ENCODE measurements around the gene LIG1.
A peak's percentile ranks its signal among the peaks of the same experiment; 100 is the strongest.

The LIG1 gene

GRCh38 chr19:48117515-48118130, 52.5 kb downstream of the LIG1 start:
- Histone ChIP-seq H3K9ac (ENCODE audit: low read depth, low read length) (no peak overlapping the region), H3K36me3 (ENCODE audit: insufficient read depth, low read depth, low read length) (peaks cover 71% of the 10 kb centered on the region), H3K4me1 (ENCODE audit: insufficient read depth, low read length) (no peaks in the 10 kb centered on the region), H3K4me3 (ENCODE audit: low read length) (no peak overlapping the region), H3K27me3 (ENCODE audit: insufficient read depth, low read length) (no peaks in the 10 kb centered on the region), H3K9me3 (ENCODE audit: insufficient read depth, low read depth, low read length) (no peaks in the 10 kb centered on the region), H3K27ac (ENCODE audit: low read length) (no peak overlapping the region)

- peaks cover 32% of the 10 kb centered on the region for H3K36me3 ChIP-seq (ENCODE audit: insufficient read depth, low read depth, low read length)
- no peaks in the 10 kb centered on the region for H3K9me3 ChIP-seq (ENCODE audit: insufficient read depth, low read depth, low read length)
- no peak overlapping the region for H3K4me3 ChIP-seq (ENCODE audit: low read length)
- no peaks in the 10 kb centered on the region; the same call in 1 of the 2 replicates for H3K4me1 ChIP-seq (ENCODE audit: insufficient read depth, low read length)
- peaks cover 2% of the 10 kb centered on the region; the same call in 1 of the 2 replicates for H3K27me3 ChIP-seq (ENCODE audit: insufficient read depth, low read length)
- H3K9ac ChIP-seq (ENCODE audit: low read depth, low read length) = no peak overlapping the region
- H3K27ac ChIP-seq (ENCODE audit: low read length) = no peak overlapping the region
These were observed 56.8 kb downstream of the LIG1 start for GRCh38 chr19:48113190-48113917.

- Histone ChIP-seq H3K27ac (ENCODE audit: low read length) (no peak overlapping the region), H3K4me3 (ENCODE audit: low read length) (no peak overlapping the region), H3K27me3 (ENCODE audit: insufficient read depth, low read length) (peaks cover 7% of the 10 kb centered on the region; the same call in 1 of the 2 replicates), H3K4me1 (ENCODE audit: insufficient read depth, low read length) (no peaks in the 10 kb centered on the region; the same call in 1 of the 2 replicates), H3K9me3 (ENCODE audit: insufficient read depth, low read depth, low read length) (no peaks in the 10 kb centered on the region), H3K9ac (ENCODE audit: low read depth, low read length) (no peak overlapping the region), H3K36me3 (ENCODE audit: insufficient read depth, low read depth, low read length) (peaks cover 17% of the 10 kb centered on the region)
These were observed 58.9 kb downstream of the LIG1 start for GRCh38 chr19:48111280-48111679.

GRCh38 chr19:48110350-48110966, 59.7 kb downstream of the LIG1 start, which contains the start of gene PLA2G4C:
TSS of gene PLA2G4C (minus strand) at chr19:48110817. CDS start at chr19:48106529, 4,288 bp downstream.
- peaks cover 11% of the 10 kb centered on the region for H3K36me3 ChIP-seq (ENCODE audit: insufficient read depth, low read depth, low read length)
- peak within 1 kb of the TSS; percentile 83; the same call in 1 of the 2 replicates for H3K9ac ChIP-seq (ENCODE audit: low read depth, low read length)
- H3K9me3 ChIP-seq (ENCODE audit: insufficient read depth, low read depth, low read length) = no peaks in the 10 kb centered on the region
- H3K27me3 ChIP-seq (ENCODE audit: insufficient read depth, low read length) = peaks cover 7% of the 10 kb centered on the region; the same call in 1 of the 2 replicates
- H3K4me3 ChIP-seq (ENCODE audit: low read length) = peak within 1 kb of the TSS; percentile 78
- no peaks in the 10 kb centered on the region; the same call in 1 of the 2 replicates for H3K4me1 ChIP-seq (ENCODE audit: insufficient read depth, low read length)
- H3K27ac ChIP-seq (ENCODE audit: low read length) = no peak within 1 kb of the TSS

GRCh38 chr19:48108997-48109782, 61.0 kb downstream of the LIG1 start:
- Histone ChIP-seq H3K4me1 (ENCODE audit: insufficient read depth, low read length) (no peaks in the 10 kb centered on the region; the same call in 1 of the 2 replicates), H3K27ac (ENCODE audit: low read length) (no peak overlapping the region), H3K36me3 (ENCODE audit: insufficient read depth, low read depth, low read length) (peaks cover under 1% of the 10 kb centered on the region), H3K9me3 (ENCODE audit: insufficient read depth, low read depth, low read length) (no peaks in the 10 kb centered on the region), H3K27me3 (ENCODE audit: insufficient read depth, low read length) (peaks cover 7% of the 10 kb centered on the region; the same call in 1 of the 2 replicates), H3K9ac (ENCODE audit: low read depth, low read length) (no peak overlapping the region), H3K4me3 (ENCODE audit: low read length) (no peak overlapping the region)

GRCh38 chr19:48103922-48104321, 66.2 kb downstream of the LIG1 start:
- Histone ChIP-seq H3K4me1 (ENCODE audit: insufficient read depth, low read length) (no peaks in the 10 kb centered on the region), H3K27me3 (ENCODE audit: insufficient read depth, low read length) (peaks cover 7% of the 10 kb centered on the region; the same call in 1 of the 2 replicates), H3K27ac (ENCODE audit: low read length) (no peak overlapping the region), H3K9ac (ENCODE audit: low read depth, low read length) (no peak overlapping the region), H3K36me3 (ENCODE audit: insufficient read depth, low read depth, low read length) (no peaks in the 10 kb centered on the region), H3K4me3 (ENCODE audit: low read length) (no peak overlapping the region), H3K9me3 (ENCODE audit: insufficient read depth, low read depth, low read length) (no peaks in the 10 kb centered on the region)

- Histone ChIP-seq H3K27ac (ENCODE audit: low read length) (no peak overlapping the region), H3K36me3 (ENCODE audit: insufficient read depth, low read depth, low read length) (no peaks in the 10 kb centered on the region), H3K9me3 (ENCODE audit: insufficient read depth, low read depth, low read length) (no peaks in the 10 kb centered on the region), H3K9ac (ENCODE audit: low read depth, low read length) (no peak overlapping the region), H3K4me3 (ENCODE audit: low read length) (peak overlapping the region; percentile 36; the same call in 1 of the 2 replicates), H3K4me1 (ENCODE audit: insufficient read depth, low read length) (no peaks in the 10 kb centered on the region), H3K27me3 (ENCODE audit: insufficient read depth, low read length) (0 out of 2 replicates have a peak, but pooled peaks cover 2% of the 10 kb centered on the region)
These were observed 67.0 kb downstream of the LIG1 start for GRCh38 chr19:48102870-48103751.

- Histone ChIP-seq H3K9ac (ENCODE audit: low read depth, low read length) (no peak overlapping the region), H3K27me3 (ENCODE audit: insufficient read depth, low read length) (no peaks in the 10 kb centered on the region), H3K4me3 (ENCODE audit: low read length) (no peak overlapping the region), H3K36me3 (ENCODE audit: insufficient read depth, low read depth, low read length) (no peaks in the 10 kb centered on the region), H3K4me1 (ENCODE audit: insufficient read depth, low read length) (no peaks in the 10 kb centered on the region), H3K9me3 (ENCODE audit: insufficient read depth, low read depth, low read length) (no peaks in the 10 kb centered on the region), H3K27ac (ENCODE audit: low read length) (no peak overlapping the region)
These were observed 74.5 kb downstream of the LIG1 start for GRCh38 chr19:48095612-48096175.

- no peak overlapping the region for H3K9ac ChIP-seq (ENCODE audit: low read depth, low read length)
- H3K9me3 ChIP-seq (ENCODE audit: insufficient read depth, low read depth, low read length) = no peaks in the 10 kb centered on the region
- no peaks in the 10 kb centered on the region for H3K27me3 ChIP-seq (ENCODE audit: insufficient read depth, low read length)
- H3K4me1 ChIP-seq (ENCODE audit: insufficient read depth, low read length) = no peaks in the 10 kb centered on the region
- H3K27ac ChIP-seq (ENCODE audit: low read length) = no peak overlapping the region
- H3K36me3 ChIP-seq (ENCODE audit: insufficient read depth, low read depth, low read length) = no peaks in the 10 kb centered on the region
- no peak overlapping the region for H3K4me3 ChIP-seq (ENCODE audit: low read length)
These were observed 75.3 kb downstream of the LIG1 start for GRCh38 chr19:48094855-48095203.

- H3K4me1 ChIP-seq (ENCODE audit: insufficient read depth, low read length) = no peaks in the 10 kb centered on the region
- H3K36me3 ChIP-seq (ENCODE audit: insufficient read depth, low read depth, low read length) = no peaks in the 10 kb centered on the region
- H3K9me3 ChIP-seq (ENCODE audit: insufficient read depth, low read depth, low read length) = no peaks in the 10 kb centered on the region
- no peak overlapping the region for H3K9ac ChIP-seq (ENCODE audit: low read depth, low read length)
- H3K27me3 ChIP-seq (ENCODE audit: insufficient read depth, low read length) = no peaks in the 10 kb centered on the region
- no peak overlapping the region for H3K27ac ChIP-seq (ENCODE audit: low read length)
- no peak overlapping the region for H3K4me3 ChIP-seq (ENCODE audit: low read length)
These were observed 75.9 kb downstream of the LIG1 start for GRCh38 chr19:48094129-48094854.

Measured in iPS-20b (cell line).